ENCODE data around the gene DMRTA2.

GRCh38 chr1:50450861-50451653 is 27.8 kb upstream of the DMRTA2 start:
- TF ChIP-seq, protein P1, sequence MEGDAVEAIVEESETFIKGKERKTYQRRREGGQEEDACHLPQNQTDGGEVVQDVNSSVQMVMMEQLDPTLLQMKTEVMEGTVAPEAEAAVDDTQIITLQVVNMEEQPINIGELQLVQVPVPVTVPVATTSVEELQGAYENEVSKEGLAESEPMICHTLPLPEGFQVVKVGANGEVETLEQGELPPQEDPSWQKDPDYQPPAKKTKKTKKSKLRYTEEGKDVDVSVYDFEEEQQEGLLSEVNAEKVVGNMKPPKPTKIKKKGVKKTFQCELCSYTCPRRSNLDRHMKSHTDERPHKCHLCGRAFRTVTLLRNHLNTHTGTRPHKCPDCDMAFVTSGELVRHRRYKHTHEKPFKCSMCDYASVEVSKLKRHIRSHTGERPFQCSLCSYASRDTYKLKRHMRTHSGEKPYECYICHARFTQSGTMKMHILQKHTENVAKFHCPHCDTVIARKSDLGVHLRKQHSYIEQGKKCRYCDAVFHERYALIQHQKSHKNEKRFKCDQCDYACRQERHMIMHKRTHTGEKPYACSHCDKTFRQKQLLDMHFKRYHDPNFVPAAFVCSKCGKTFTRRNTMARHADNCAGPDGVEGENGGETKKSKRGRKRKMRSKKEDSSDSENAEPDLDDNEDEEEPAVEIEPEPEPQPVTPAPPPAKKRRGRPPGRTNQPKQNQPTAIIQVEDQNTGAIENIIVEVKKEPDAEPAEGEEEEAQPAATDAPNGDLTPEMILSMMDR (IDR thresholded peaks at IDR 0.05) = no peak
- no peak for TF ChIP-seq EZH2phosphoT487 (IDR thresholded peaks at IDR 0.05)

Data from neural progenitor cell (in vitro differentiated cells).